ENCODE results near the gene WDR72. TPM values are rescaled to one million over a fixed set of nuclear protein-coding genes. Genes with fewer than 3 reads are reported as not detected.

Gene WDR72
- total RNA-seq, 2 donors from 2014 or later = 4.1 to 12.2 TPM

DNA sequence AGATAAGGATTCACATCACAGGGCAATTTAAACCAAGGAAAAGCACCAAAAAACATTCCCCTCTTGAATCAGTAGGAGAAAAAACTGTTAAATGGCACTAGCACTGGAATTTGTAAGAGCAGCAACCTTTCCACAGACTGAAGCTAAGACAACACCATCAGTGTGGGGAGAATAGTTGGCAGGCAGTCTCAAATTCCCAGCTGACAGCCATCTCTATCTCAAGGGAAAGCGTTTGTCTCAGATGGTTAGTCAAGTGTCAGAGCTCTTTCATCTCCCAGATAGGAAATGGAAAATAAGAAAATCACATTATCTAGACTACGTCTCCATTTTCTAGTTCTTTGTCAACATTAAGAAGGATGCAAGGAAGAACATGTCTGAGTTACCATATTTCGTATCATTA lies 228.7 kb downstream of the WDR72 start:
- Histone ChIP-seq H3K9ac (ENCODE audit: extremely low read depth, low read length, poor library complexity, severe bottlenecking) (no peak overlapping the region), H3K4me1 (ENCODE audit: control insufficient read depth, insufficient read depth, low read length) (peaks cover 19% of the 10 kb centered on the region), H3K27ac (ENCODE audit: low read depth, low read length) (no peak overlapping the region), H3K4me3 (ENCODE audit: low read length) (no peak overlapping the region), H3K36me3 (ENCODE audit: control insufficient read depth, insufficient read depth, low read length) (no peaks in the 10 kb centered on the region), H3K9me3 (ENCODE audit: control insufficient read depth, low read length) (no peaks in the 10 kb centered on the region), H3K27me3 (ENCODE audit: control insufficient read depth, insufficient read depth, low read length, poor library complexity, severe bottlenecking) (no peaks in the 10 kb centered on the region)
- no peak for DNase-seq
- Mint-ChIP-seq H3K27me3 (ENCODE audit: insufficient read depth) (no peaks in the 10 kb centered on the region), H3K36me3 (ENCODE audit: low read depth) (peaks cover 17% of the 10 kb centered on the region), H3K27ac (no peak overlapping the region), H3K9me3 (no peaks in the 10 kb centered on the region), H3K4me3 (no peak overlapping the region), H3K4me1 (peaks cover 32% of the 10 kb centered on the region)
- TF ChIP-seq, protein P1, sequence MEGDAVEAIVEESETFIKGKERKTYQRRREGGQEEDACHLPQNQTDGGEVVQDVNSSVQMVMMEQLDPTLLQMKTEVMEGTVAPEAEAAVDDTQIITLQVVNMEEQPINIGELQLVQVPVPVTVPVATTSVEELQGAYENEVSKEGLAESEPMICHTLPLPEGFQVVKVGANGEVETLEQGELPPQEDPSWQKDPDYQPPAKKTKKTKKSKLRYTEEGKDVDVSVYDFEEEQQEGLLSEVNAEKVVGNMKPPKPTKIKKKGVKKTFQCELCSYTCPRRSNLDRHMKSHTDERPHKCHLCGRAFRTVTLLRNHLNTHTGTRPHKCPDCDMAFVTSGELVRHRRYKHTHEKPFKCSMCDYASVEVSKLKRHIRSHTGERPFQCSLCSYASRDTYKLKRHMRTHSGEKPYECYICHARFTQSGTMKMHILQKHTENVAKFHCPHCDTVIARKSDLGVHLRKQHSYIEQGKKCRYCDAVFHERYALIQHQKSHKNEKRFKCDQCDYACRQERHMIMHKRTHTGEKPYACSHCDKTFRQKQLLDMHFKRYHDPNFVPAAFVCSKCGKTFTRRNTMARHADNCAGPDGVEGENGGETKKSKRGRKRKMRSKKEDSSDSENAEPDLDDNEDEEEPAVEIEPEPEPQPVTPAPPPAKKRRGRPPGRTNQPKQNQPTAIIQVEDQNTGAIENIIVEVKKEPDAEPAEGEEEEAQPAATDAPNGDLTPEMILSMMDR (conservative IDR thresholded peaks at IDR 0.05) = no peak
- WGBS, 2 experiments (ENCODE audit: insufficient coverage in 1 of 2, insufficient read length in 1 of 2) = 86 to 96% methylated on average over 3 of the region's 3 CpGs

DNA sequence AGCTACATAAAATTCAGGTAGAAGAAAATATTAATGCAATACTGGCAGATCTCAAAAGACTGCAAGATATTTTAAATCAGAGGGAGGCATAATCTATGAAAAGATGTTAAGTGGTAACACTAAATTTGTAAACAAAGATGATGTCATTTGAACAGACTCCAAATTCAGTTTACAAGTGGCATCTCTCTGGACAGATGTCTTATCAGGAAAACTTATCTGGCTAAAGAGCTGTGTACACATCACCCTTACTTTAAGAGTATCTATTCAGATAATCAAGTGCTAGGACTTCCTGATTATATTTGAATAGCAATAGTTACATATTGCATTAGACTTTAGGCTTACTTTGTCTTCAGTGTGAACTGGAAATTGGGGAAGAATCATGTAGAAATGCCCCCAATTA lies 231.5 kb downstream of the WDR72 start:
- Mint-ChIP-seq H3K4me1 (peaks cover 33% of the 10 kb centered on the region), H3K4me3 (no peak overlapping the region), H3K9me3 (no peaks in the 10 kb centered on the region), H3K27ac (no peak overlapping the region), H3K27me3 (ENCODE audit: insufficient read depth) (no peaks in the 10 kb centered on the region), H3K36me3 (ENCODE audit: low read depth) (peaks cover 19% of the 10 kb centered on the region)
- DNase-seq = no peak
- no peaks in the 10 kb centered on the region for H3K9me3 ChIP-seq (ENCODE audit: control insufficient read depth, low read length)
- H3K36me3 ChIP-seq (ENCODE audit: control insufficient read depth, insufficient read depth, low read length) = no peaks in the 10 kb centered on the region
- TF ChIP-seq, protein P1 (conservative IDR thresholded peaks at IDR 0.05) = no peak
- H3K4me3 ChIP-seq (ENCODE audit: low read length) = no peak overlapping the region
- no peak overlapping the region for H3K9ac ChIP-seq (ENCODE audit: extremely low read depth, low read length, poor library complexity, severe bottlenecking)
- H3K27me3 ChIP-seq (ENCODE audit: control insufficient read depth, insufficient read depth, low read length, poor library complexity, severe bottlenecking) = no peaks in the 10 kb centered on the region
- no peak overlapping the region for H3K27ac ChIP-seq (ENCODE audit: low read depth, low read length)
- peaks cover 14% of the 10 kb centered on the region for H3K4me1 ChIP-seq (ENCODE audit: control insufficient read depth, insufficient read depth, low read length)

DNA sequence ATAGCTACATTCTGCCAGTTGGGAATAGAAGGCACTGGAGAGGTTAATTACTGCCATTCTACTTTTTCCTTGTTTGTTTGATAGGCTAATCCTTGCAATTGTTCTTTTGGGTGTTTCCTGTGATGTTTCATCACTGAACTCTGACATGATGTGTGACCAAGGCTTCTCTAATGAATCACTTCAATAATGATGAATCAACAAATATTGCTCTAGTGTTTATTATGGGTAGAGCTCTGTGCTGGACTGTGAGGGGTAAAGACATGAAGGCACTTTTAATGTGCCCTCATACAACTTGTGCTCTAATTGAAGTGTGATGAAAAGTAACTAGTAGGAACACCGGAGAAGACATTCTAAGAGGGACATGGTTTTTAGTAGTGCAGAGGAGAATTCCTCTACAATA lies 233.6 kb downstream of the WDR72 start:
- Mint-ChIP-seq H3K4me1 (peaks cover 32% of the 10 kb centered on the region), H3K36me3 (ENCODE audit: low read depth) (peaks cover 7% of the 10 kb centered on the region), H3K27me3 (ENCODE audit: insufficient read depth) (no peaks in the 10 kb centered on the region), H3K9me3 (no peaks in the 10 kb centered on the region), H3K4me3 (no peak overlapping the region), H3K27ac (no peak overlapping the region)
- 17 to 61% methylated on average over 1 of the region's 1 CpG for WGBS, 2 experiments (ENCODE audit: insufficient coverage in 1 of 2, insufficient read length in 1 of 2)
- TF ChIP-seq, protein P1 (conservative IDR thresholded peaks at IDR 0.05) = no peak
- H3K9me3 ChIP-seq (ENCODE audit: control insufficient read depth, low read length) = no peaks in the 10 kb centered on the region
- no peaks in the 10 kb centered on the region for H3K27me3 ChIP-seq (ENCODE audit: control insufficient read depth, insufficient read depth, low read length, poor library complexity, severe bottlenecking)
- no peak overlapping the region for H3K9ac ChIP-seq (ENCODE audit: extremely low read depth, low read length, poor library complexity, severe bottlenecking)
- H3K36me3 ChIP-seq (ENCODE audit: control insufficient read depth, insufficient read depth, low read length) = no peaks in the 10 kb centered on the region
- no peak overlapping the region for H3K27ac ChIP-seq (ENCODE audit: low read depth, low read length)
- H3K4me3 ChIP-seq (ENCODE audit: low read length) = no peak overlapping the region
- no peak for DNase-seq
- peaks cover 18% of the 10 kb centered on the region for H3K4me1 ChIP-seq (ENCODE audit: control insufficient read depth, insufficient read depth, low read length)

Measured in endodermal cell (in vitro differentiated cells).